OCI-LY3 (cell line): ENCODE data around the gene CD200.

Experiments used
- CTCF ChIP-seq: fragments of 200-600, 300-600 bp; sonication (generic); IDR thresholded peaks from 2 replicates; pipeline ENCODE4 v1.5.1; 2014; ENCODE audit warnings: antibody characterized with exemption, low read length, low read depth
- EZH2phosphoT487 ChIP-seq: fragments of 200-600 bp; shearing (Covaris generic); IDR thresholded peaks from 2 replicates; pipeline ENCODE4 v1.6.1; 2018; ENCODE audit warnings: antibody characterized with exemption, mixed run types, low read depth

GRCh38 chr3:112389961-112390360, 57.0 kb downstream of the CD200 start:
- TF ChIP-seq CTCF (no peak), EZH2phosphoT487 (no peak)
